ENCODE results near the gene CSMD2. TPM values are rescaled to one million over a fixed set of nuclear protein-coding genes. Genes with fewer than 3 reads are reported as not detected.

The CSMD2 gene
- under 0.01 TPM in 2 replicates for total RNA-seq

DNA sequence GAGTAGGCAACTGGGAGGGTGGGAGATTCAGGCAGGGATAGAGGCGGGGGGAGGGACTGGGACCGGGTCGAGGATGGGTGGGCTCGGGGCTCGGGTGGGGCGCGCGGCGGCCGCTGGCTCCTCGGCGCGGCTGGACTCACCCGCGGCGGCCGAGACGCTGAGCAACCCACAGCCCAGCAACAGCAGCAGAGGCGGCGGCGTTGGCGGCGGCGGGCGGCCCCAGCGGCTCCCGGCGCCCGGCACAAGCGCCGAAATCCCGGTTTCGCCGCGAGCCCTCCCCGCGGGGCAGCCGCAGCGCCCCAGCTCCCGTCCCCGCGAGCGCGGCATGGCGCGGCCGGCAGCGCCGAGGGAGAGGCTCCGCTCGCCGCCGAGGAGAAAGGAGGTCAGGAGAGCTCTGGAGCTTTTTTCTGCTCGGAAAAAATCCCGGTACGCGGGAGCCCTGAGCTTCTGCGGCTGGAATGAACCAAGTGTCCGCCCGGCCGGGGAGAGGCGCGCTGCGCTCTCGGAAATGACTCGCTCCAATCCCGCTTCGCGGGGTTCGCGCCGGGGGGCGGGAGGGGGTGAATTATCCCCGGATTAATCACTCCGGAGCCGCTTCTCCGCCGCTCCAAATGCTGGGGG lies at the start of gene CSMD2:
Gene CSMD2 (minus strand): TSS at position 460 of the 621 bp plus-strand sequence. CDS start 133 bp downstream, at position 327.

DNA sequence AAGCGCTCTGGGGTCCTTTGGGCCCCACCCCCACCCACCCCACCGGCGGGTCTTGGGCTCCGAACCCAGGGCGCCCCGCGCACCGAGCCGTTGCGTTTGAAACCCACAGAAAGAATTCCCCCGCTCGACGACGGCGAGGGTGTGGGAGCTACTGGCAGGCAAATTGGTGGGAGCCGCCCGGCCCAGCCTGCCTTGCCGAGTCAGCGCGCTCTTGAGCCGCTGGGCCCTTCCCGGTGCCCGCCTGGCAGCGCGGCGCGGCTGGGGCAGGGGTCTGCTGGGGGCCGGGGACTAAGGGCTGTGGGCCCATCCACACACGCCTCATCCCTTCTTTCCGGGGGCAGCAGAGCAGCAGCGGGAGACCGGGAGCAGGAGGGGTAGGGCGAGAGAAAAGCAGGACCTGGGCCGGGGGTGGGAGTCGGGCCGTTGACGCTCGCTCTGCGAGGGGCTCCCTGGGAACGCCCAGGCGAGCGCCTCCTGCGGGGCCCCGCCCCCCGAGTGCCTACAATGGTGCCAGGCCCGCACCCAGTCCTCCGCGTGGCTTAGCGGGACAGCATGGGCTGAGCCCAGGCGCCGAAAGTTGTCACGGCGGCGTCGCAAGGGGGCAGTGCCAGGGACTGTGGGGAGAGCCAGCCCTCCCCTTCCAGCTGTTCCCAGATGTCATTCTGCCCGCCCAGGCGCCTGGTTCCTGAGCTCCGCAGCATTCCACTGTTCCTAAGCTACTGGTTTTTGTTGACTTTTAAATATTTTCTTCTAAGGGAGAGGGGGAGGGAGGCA lies 12.0 kb upstream of the CSMD2 start, which contains the start of gene C1orf94:
Gene C1orf94 (plus strand): TSS at position 78 of the 774 bp plus-strand sequence. CDS start 883 bp downstream, outside the sequence.

DNA sequence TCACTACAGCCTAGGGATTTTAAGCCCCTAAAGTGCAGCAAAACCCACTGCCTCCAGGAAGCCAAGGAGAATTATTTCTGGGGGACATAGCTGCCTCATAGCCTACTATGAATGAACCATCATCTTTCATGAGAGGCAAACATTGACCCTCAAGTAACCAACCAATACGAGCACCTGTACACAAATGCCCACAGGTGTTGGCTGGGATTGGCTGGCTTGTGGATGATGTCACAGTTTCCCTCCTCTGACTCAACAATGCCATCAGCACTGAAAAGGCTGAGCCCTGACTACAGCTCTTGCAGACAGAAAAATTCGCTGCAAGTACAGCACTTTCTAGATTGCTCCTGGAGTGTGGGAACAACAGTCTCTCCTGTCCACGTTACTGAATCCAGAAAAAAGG lies 301.3 kb downstream of the CSMD2 start, which contains the start of gene HMGB4:
Gene HMGB4 (plus strand): TSS at position 301 of the 400 bp plus-strand sequence. CDS start 113 bp downstream, outside the sequence.

DNA sequence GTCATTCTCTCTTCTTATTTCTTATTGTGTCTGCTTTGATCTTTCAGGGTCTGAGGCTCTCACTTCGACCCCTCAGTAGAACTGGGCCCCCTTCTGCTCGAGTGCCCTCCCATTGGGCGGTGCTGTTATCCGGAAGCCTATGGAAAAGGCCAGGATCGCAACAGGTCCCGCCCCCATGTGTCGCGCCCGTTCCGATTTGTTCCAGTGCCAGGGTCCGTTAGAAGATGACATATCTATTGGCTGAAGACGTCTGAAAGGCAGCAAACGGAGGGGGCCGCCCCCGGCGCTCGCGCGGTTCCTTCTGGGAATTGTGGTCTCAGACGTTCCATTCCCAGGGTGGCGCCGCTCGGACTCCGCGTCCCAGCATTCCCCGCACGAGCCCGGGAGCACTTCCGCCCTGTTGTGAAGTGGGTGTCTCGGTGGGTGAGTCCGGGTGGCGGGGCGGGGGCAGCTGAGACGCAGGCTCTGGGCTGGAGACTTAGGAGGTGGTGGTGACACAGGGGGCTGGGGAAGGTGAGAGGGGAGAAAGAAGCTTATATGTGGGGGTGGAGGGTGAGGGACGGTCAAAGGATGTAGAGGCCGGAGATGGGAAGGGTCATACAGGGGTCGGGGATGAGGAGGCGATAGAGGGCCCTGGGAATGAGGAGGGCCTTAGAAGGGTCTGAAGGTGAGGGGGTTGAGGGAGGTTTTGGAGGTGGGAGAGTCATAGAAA lies 692.6 kb downstream of the CSMD2 start, which contains the start of gene ZSCAN20:
Gene ZSCAN20 (plus strand): TSS at position 377 of the 712 bp plus-strand sequence. CDS start 6,644 bp downstream, outside the sequence.

Other genes starting within 250 kb of the CSMD2 start
- not detected in 2 replicates for gene C1orf94, start 11.7 kb upstream of the CSMD2 start, total RNA-seq

Data from mammary microvascular endothelial cell (primary cell).